Measurements from ENCODE around the gene MORN1.

MORN1 gene

DNA sequence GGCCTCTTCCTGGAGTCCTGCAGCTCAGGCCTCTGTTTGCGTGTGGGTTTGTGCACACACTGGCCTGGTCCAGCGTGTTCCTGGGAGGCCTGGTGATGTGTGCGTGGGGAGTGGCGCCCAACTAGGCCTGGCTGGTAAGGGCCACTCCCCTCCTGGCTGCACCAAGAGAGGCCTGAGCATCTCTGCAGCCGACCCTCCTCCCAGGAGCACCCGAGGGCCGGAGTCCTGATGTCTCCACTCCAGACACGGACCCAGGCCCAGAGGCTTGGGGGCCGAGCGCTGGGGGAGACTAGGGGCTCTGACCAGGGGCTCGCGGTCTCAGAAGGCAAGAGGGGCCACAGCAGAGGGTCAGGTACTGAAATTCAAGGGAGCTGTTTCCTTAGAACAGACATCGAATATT, 33.3 kb downstream of the MORN1 start:
- no peak overlapping the region for H2AFZ ChIP-seq

DNA sequence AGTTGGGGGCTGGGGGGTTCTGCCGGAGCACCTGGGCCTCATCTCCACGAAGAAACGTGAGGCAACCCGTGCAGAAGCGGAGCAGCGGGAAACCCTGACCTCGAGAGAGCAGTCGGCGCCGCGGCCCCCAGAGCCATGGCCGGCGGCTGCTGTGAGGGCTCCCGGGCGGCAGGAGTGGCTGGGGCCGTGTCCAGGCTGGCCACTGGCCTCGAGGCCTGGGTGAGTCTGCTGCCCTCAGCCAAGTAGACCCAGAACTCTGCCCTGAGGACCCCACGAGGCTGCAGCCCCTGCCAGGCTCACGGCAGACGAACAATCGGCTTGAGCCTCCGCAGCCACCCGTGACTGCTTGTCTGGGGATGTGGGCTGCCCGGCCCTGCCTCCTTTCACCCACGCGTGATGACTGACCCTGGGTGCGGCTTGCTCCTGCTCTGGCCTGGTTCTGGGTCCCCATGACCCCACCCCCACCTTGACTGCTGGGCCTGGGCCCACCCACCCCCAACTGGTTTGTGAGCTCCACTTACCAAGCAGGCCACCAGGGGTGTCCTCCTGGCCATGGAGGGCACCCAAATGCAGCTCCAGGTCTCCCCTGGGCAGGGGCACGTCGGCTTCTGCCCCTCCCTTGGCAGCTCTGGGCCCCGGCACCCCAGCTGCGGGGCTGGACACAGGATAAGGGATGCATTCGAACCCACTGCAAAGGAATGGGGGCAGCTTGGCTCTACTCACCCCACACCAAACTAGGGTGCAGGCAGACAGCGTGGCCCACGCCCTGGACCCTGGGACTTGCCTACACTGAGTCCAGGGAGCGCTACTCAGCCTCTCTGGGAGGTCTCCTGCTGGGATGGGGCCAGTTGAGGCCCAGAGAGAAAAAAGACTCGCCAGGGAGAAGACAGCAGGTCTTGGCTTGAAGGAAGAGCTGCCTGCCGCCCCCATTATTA, 34.2 kb downstream of the MORN1 start:
- H3K27me3 ChIP-seq (ENCODE audit: control insufficient read depth, insufficient read depth, low read length), result no peaks in the 10 kb centered on the region
- no peak overlapping the region for H3K4me2 ChIP-seq (ENCODE audit: low read length)
- no peaks in the 10 kb centered on the region for H3K4me1 ChIP-seq
- no peaks in the 10 kb centered on the region for H3K9me3 ChIP-seq (ENCODE audit: control insufficient read depth, low read length)
- H3K79me2 ChIP-seq, result no peaks in the 10 kb centered on the region
- TF ChIP-seq, protein P1, sequence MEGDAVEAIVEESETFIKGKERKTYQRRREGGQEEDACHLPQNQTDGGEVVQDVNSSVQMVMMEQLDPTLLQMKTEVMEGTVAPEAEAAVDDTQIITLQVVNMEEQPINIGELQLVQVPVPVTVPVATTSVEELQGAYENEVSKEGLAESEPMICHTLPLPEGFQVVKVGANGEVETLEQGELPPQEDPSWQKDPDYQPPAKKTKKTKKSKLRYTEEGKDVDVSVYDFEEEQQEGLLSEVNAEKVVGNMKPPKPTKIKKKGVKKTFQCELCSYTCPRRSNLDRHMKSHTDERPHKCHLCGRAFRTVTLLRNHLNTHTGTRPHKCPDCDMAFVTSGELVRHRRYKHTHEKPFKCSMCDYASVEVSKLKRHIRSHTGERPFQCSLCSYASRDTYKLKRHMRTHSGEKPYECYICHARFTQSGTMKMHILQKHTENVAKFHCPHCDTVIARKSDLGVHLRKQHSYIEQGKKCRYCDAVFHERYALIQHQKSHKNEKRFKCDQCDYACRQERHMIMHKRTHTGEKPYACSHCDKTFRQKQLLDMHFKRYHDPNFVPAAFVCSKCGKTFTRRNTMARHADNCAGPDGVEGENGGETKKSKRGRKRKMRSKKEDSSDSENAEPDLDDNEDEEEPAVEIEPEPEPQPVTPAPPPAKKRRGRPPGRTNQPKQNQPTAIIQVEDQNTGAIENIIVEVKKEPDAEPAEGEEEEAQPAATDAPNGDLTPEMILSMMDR (IDR thresholded peaks at IDR 0.05), result no peak
- no peak overlapping the region for H3K27ac ChIP-seq
- H3K36me3 ChIP-seq (ENCODE audit: control insufficient read depth, insufficient read depth, low read length), result no peaks in the 10 kb centered on the region
- no peak overlapping the region for H3K9ac ChIP-seq
- H3K4me3 ChIP-seq (ENCODE audit: low read depth, low read length), result no peak overlapping the region
- no peak overlapping the region for H2AFZ ChIP-seq

More for the DNA sequence above, 33.3 kb downstream of the MORN1 start:
- no peak overlapping the region for H3K4me2 ChIP-seq (ENCODE audit: low read length)
- H3K4me3 ChIP-seq (ENCODE audit: low read depth, low read length), result no peak overlapping the region
- no peaks in the 10 kb centered on the region for H3K36me3 ChIP-seq (ENCODE audit: control insufficient read depth, insufficient read depth, low read length)
- TF ChIP-seq, protein P1 (IDR thresholded peaks at IDR 0.05), result no peak
- no peak overlapping the region for H3K9ac ChIP-seq
- no peaks in the 10 kb centered on the region for H3K27me3 ChIP-seq (ENCODE audit: control insufficient read depth, insufficient read depth, low read length)
- H3K27ac ChIP-seq, result no peak overlapping the region
- no peaks in the 10 kb centered on the region for H3K9me3 ChIP-seq (ENCODE audit: control insufficient read depth, low read length)
- H3K79me2 ChIP-seq, result no peaks in the 10 kb centered on the region
- H3K4me1 ChIP-seq, result no peaks in the 10 kb centered on the region

DNA sequence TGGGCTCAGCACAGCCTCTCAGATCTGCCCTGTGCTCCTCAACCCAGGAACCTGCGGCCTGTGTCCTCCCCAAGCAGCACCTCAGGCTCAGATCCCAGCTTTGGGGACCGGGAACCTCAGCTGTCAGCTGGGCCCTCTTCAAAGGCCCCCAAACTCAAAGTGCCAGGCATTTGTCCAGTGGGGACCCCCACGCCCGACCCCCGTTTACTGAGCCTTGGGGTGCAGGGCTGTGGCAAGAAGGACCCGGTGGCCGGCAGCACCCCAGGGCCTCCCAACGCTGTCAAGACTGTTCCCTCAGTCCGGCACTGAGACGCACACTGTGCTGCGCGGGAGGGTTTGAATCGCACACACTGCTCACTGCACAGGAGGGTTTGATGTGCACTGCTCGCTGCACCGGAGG, 35.0 kb downstream of the MORN1 start:
- H2AFZ ChIP-seq, result no peak overlapping the region
- TF ChIP-seq, protein P1 (IDR thresholded peaks at IDR 0.05), result no peak
- H3K27ac ChIP-seq, result no peak overlapping the region
- no peaks in the 10 kb centered on the region for H3K27me3 ChIP-seq (ENCODE audit: control insufficient read depth, insufficient read depth, low read length)
- no peak overlapping the region for H3K4me2 ChIP-seq (ENCODE audit: low read length)
- no peaks in the 10 kb centered on the region for H3K4me1 ChIP-seq
- H3K9me3 ChIP-seq (ENCODE audit: control insufficient read depth, low read length), result no peaks in the 10 kb centered on the region
- H3K79me2 ChIP-seq, result no peaks in the 10 kb centered on the region
- no peaks in the 10 kb centered on the region for H3K36me3 ChIP-seq (ENCODE audit: control insufficient read depth, insufficient read depth, low read length)
- H3K9ac ChIP-seq, result no peak overlapping the region
- no peak overlapping the region for H3K4me3 ChIP-seq (ENCODE audit: low read depth, low read length)

DNA sequence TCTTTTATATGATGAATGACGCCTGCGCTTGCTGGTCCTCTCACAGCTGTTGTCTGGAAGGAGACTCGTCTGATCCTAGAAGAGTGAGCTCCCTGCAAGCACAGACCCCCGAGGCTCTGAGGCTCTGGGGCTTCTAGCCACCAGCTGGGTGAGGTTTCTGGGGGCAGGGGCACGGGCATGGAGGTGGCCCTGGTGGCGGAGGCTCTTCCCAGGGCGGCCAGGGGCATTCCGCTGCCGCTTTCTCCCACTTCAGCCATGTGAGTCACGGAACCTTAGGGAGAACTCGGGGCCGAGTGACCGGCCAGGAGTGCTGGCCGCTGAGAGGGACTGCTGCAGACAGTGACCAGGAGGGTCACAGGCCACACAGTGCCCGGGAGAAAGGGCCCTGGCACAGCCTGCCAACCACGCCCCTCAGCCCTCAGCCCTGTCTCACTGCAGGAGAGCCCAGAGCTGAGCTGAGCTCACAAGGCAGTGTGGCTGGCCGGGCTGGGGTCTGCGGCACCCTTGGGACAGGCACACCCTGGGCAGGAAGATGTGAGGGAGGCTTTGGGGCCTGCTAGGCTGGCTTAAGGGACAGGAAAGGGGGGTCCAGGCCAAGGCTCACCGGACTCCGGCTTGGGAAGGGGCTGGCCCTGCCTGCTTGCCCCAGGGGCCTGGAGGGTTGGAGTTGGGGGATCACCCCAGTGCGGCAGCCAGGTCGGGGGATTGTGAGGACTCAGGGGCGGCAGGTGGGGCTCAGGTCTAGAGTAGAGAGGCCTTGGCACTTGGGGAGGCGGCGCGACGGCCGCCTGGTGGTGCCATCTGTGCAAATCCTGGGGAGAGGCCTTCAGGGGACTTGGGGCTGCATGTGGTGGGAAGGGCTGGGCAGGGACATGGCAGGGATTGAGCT, 35.7 kb downstream of the MORN1 start:
- no peaks in the 10 kb centered on the region for H3K36me3 ChIP-seq (ENCODE audit: control insufficient read depth, insufficient read depth, low read length)
- no peak overlapping the region for H3K9ac ChIP-seq
- no peaks in the 10 kb centered on the region for H3K27me3 ChIP-seq (ENCODE audit: control insufficient read depth, insufficient read depth, low read length)
- no peak overlapping the region for H3K4me3 ChIP-seq (ENCODE audit: low read depth, low read length)
- TF ChIP-seq, protein P1 (IDR thresholded peaks at IDR 0.05), result no peak
- H3K4me2 ChIP-seq (ENCODE audit: low read length), result no peak overlapping the region
- H3K9me3 ChIP-seq (ENCODE audit: control insufficient read depth, low read length), result no peaks in the 10 kb centered on the region
- H3K4me1 ChIP-seq, result no peaks in the 10 kb centered on the region
- no peaks in the 10 kb centered on the region for H3K79me2 ChIP-seq
- no peak overlapping the region for H3K27ac ChIP-seq
- no peak overlapping the region for H2AFZ ChIP-seq

Data from parathyroid adenoma (tissue), 2 donors.